HTERT RPE-1 (cell line): ENCODE results near the gene DEFB125.
"Not testable (repeated sequence)": the region's sequence is repeated elsewhere in the genome, so short reads cannot be mapped to it uniquely, and the experiment has no call there.

Experiments
- in situ Hi-C: fragments of 300-500 bp; cut with MboI; formaldehyde crosslinking; loops from 4 replicates; pipeline ENCODE4 v1.14.3; 2020; ENCODE audit warnings: low sequenced_read_pairs

DEFB125 gene

DNA sequence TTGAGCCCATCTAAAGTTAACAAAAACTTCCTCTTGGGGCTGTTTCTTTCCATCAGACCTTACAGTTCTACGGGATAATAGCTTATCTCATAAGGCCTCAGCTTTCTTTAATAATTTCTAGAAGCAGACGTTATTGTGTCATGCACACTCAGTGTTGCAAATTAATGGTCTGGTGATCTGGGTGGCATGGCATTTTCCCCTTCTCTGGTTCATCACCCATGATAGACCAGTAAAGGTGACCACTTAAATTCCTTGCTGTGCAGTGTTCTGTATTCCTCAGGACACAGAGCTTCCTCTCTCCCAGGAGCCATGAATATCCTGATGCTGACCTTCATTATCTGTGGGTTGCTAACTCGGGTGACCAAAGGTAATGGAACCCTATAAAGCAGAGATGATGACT is at the start of gene DEFB125:
Gene DEFB125, plus strand, starts transcription at position 272 of the 400 bp plus-strand sequence. Its CDS starts 38 bp downstream, at position 310.
- in situ Hi-C loops: no loop called here

- in situ Hi-C loops: no loop called here
These were observed 27.2 kb upstream of the DEFB125 start for GRCh38 chr20:60035-60918.

- in situ Hi-C loops: no loop called here
These were observed 26.2 kb upstream of the DEFB125 start for GRCh38 chr20:61230-61629.

DNA sequence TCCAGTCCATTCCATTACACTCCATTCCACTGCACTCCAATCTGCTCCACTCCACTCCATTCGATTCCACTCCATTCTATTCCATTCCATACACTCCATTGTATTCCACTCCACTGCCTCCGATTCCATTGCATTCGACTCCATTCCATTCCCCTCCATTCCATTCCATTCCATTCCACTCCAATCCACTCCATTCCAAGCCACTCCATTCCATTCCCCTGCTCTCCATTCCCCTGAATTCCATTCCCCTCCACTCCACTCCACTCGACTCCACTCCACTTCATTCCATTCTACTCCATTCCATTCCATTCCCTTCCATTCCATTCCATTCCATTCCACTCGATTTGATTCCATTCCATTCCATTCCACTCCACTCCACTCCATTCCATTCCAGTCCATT is 25.7 kb upstream of the DEFB125 start:
- in situ Hi-C loops: no loop called here

- in situ Hi-C loops: no loop called here
These were observed 25.0 kb upstream of the DEFB125 start for GRCh38 chr20:62487-62886.

- in situ Hi-C loops: no loop called here
These were observed 23.4 kb upstream of the DEFB125 start for GRCh38 chr20:64026-64603.

DNA sequence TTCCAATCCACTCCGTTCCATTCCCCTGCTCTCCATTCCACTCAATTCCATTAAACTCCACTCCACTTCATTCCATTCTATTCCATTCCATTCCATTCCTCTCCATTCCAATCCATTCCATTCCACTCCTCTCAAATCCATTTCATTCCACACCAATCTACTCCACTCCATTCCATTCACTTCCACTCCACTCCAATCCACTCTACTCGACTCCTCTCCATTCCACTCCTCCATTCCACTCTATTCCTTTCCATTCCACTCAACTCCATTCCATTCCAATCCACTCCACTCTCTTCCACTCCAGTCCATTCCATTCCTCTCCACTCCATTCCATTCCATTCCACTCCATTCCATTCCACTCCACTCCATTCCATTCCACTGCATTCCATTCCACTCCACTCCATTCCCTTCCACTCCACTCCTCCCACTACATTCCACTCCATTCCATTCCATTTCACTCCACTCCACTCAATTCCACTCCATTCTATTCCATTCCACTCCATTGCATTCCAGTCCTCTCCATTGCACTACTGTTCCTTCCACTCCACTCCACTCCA is 22.6 kb upstream of the DEFB125 start:
- in situ Hi-C loops: no loop called here

GRCh38 chr20:77231-77630 is 10.2 kb upstream of the DEFB125 start:
- in situ Hi-C loops: no loop called here

- in situ Hi-C loops: no loop called here
These were observed 9.1 kb upstream of the DEFB125 start for GRCh38 chr20:78338-78737.

GRCh38 chr20:79565-79964 is 7.9 kb upstream of the DEFB125 start:
- in situ Hi-C loops: no loop called here

- in situ Hi-C loops: no loop called here
These were observed 3.2 kb downstream of the DEFB125 start for GRCh38 chr20:90651-91050.

- in situ Hi-C loops: no loop called here
These were observed 6.2 kb downstream of the DEFB125 start for GRCh38 chr20:93641-94040.

- in situ Hi-C loops: no loop called here
These were observed 7.7 kb downstream of the DEFB125 start for GRCh38 chr20:95215-95614.

DNA sequence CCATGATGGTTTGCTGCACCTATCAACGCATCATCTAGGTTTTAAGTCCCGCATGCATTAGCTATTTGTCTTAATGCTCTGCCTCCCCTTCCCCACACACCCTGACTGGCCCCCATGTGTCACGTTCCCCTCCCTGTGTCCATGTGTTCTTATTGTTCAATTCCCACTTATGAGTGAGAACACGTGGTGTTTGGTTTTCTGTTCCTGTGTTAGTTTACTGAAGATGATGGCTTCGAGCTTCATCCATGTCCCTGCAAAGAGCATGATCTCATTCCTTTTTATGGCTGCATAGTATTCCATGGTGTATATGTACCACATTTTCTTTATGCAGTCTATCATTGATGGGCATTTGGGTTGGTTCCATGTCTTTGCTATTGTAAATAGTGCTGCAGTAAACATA is 10.2 kb downstream of the DEFB125 start:
- in situ Hi-C loops: not testable (repeated sequence)

DNA sequence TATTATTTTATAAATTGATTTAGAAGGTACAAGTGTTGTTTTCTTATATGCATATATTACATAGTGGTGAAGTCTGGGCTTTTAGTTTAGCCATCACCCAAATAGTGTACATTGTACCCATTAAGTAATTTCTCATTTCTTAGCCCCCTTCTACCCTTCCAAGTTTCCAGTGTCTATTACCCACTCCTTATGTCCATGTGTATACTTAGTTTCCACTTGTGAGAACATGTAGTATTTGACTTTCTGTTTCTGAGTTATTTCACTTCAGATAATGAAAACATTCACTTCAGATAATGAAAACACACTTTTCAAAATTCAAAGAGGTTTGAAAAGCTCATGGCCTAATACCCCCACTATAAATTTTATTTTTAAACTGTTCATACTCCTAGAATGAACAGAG is 14.5 kb downstream of the DEFB125 start:
- in situ Hi-C loops: no loop called here

GRCh38 chr20:103456-103855 is 16.0 kb downstream of the DEFB125 start:
- in situ Hi-C loops: no loop called here

GRCh38 chr20:112396-112795 is 24.9 kb downstream of the DEFB125 start:
- in situ Hi-C loops: no loop called here

- in situ Hi-C loops: no loop called here
These were observed 30.0 kb downstream of the DEFB125 start for GRCh38 chr20:117518-117917.

- in situ Hi-C loops: not testable (repeated sequence)
These were observed 42.4 kb downstream of the DEFB125 start for GRCh38 chr20:129786-130323.

- in situ Hi-C loops: no loop called here
These were observed 50.4 kb downstream of the DEFB125 start for GRCh38 chr20:137668-138490.

DNA sequence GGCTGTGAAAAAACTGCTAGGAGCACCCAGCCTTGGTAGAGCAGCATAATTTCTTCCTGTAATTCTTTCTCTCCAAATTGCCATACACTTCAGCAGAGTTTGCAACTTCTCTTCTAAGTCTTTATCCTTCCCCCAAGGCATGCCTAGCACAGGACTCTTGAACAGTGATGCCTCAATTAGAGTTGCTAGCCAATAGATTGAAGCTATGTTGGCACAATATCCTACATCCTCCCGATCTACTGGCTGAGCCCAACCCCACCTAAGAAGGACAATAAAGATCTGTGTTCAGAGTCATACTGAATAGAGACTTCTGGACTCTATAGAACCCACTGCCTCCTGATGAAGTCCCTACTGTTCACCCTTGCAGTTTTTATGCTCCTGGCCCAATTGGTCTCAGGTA is 54.8 kb downstream of the DEFB125 start, which contains the start of gene DEFB126:
Gene DEFB126, plus strand, starts transcription at position 301 of the 400 bp plus-strand sequence. Its CDS starts 39 bp downstream, at position 340.
- in situ Hi-C loops: no loop called here
